ENCODE data around the gene STK25.

DNA sequence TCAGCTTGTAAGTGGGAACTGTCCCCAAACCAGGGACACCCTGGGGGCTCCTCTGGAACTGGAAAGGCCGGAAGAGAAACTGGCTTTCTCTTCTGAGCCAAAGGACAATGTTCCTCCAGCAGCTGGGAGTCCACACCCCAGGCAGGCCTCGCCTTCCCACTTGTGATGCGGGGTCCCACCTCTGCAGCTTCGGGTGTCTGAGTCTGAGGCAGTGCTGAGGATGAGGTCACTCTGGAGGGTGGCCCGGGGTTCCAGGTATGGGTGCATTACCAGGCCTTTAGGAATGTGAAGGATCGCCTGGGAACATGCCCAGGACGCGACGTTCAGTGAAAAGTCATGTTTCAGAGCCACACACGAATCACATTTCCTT lies 32.0 kb upstream of the STK25 start:
- TF ChIP-seq, protein P1, sequence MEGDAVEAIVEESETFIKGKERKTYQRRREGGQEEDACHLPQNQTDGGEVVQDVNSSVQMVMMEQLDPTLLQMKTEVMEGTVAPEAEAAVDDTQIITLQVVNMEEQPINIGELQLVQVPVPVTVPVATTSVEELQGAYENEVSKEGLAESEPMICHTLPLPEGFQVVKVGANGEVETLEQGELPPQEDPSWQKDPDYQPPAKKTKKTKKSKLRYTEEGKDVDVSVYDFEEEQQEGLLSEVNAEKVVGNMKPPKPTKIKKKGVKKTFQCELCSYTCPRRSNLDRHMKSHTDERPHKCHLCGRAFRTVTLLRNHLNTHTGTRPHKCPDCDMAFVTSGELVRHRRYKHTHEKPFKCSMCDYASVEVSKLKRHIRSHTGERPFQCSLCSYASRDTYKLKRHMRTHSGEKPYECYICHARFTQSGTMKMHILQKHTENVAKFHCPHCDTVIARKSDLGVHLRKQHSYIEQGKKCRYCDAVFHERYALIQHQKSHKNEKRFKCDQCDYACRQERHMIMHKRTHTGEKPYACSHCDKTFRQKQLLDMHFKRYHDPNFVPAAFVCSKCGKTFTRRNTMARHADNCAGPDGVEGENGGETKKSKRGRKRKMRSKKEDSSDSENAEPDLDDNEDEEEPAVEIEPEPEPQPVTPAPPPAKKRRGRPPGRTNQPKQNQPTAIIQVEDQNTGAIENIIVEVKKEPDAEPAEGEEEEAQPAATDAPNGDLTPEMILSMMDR (IDR thresholded peaks at IDR 0.05; ENCODE audit: low read length) = no peak
- TF ChIP-seq EZH2 (optimal IDR thresholded peaks at IDR 0.05; ENCODE audit: low read depth, low read length) (no peak), EZH2phosphoT487 (IDR thresholded peaks at IDR 0.05; ENCODE audit: low read length) (no peak)
